MM.1S (cell line): ENCODE results near the gene TGM4.

Experiments used
- DNase-seq: peaks from one replicate; pipeline ENCODE4 v3.0.0-alpha.2; 2015
- H2AFZ ChIP-seq: fragments of 300-600 bp; sonication (generic); 2 replicates; pipeline ENCODE4 v1.6.0; 2016; ENCODE audit warnings: antibody characterized with exemption, low read length
- H3F3A ChIP-seq: fragments of 300-600 bp; sonication (generic); 2 replicates; pipeline ENCODE4 v1.6.1; 2016; ENCODE audit warnings: mild to moderate bottlenecking, antibody characterized with exemption, low read length, moderate library complexity, mixed read lengths; ENCODE audit not compliant: insufficient read depth
- H3K27ac ChIP-seq: fragments of 300-600 bp; sonication (generic); 2 replicates; pipeline ENCODE4 v1.5.1; 2016; ENCODE audit warnings: mild to moderate bottlenecking, low read length
- H3K27me3 ChIP-seq: fragments of 300-600 bp; sonication (generic); replicated peaks from 2 replicates; pipeline ENCODE4 v1.6.0; 2016; ENCODE audit warnings: low read length; ENCODE audit not compliant: insufficient read depth
- H3K36me3 ChIP-seq: fragments of 300-600 bp; sonication (generic); replicated peaks from 2 replicates; pipeline ENCODE4 v1.6.1; 2016; ENCODE audit warnings: mild to moderate bottlenecking, low read length, mixed read lengths; ENCODE audit not compliant: insufficient read depth
- H3K4me1 ChIP-seq: fragments of 300-600 bp; sonication (generic); 2 replicates; pipeline ENCODE4 v1.6.1; 2016; ENCODE audit warnings: low read length, mixed read lengths
- H3K4me2 ChIP-seq: fragments of 300-600 bp; sonication (generic); 2 replicates; pipeline ENCODE4 v1.6.0; 2016; ENCODE audit warnings: low read depth, low read length
- H3K4me3 ChIP-seq: fragments of 300-600 bp; sonication (generic); 2 replicates; pipeline ENCODE4 v1.5.1; 2016; ENCODE audit warnings: low read length, mixed read lengths
- H3K79me2 ChIP-seq: fragments of 300-600 bp; sonication (generic); 2 replicates; pipeline ENCODE4 v1.6.1; 2016; ENCODE audit warnings: mixed run types, low read length, mixed read lengths
- H3K9ac ChIP-seq: fragments of 300-600 bp; sonication (generic); 2 replicates; pipeline ENCODE4 v1.6.1; 2016; ENCODE audit warnings: low read length, mixed read lengths
- H3K9me2 ChIP-seq: fragments of 300-600 bp; sonication (generic); replicated peaks from 2 replicates; pipeline ENCODE4 v1.6.1; 2016; ENCODE audit warnings: mild to moderate bottlenecking, low read length, mixed read lengths; ENCODE audit not compliant: insufficient read depth
- H3K9me3 ChIP-seq: fragments of 300-600 bp; sonication (generic); replicated peaks from 2 replicates; pipeline ENCODE4 v1.6.1; 2016; ENCODE audit warnings: mild to moderate bottlenecking, low read length, mixed read lengths; ENCODE audit not compliant: insufficient read depth
- H4K20me1 ChIP-seq: fragments of 300-600 bp; sonication (generic); 2 replicates; pipeline ENCODE4 v1.6.1; 2016; ENCODE audit warnings: mild to moderate bottlenecking, low read length, moderate library complexity, mixed read lengths; ENCODE audit not compliant: insufficient read depth
- CTCF ChIP-seq: fragments of 300-600 bp; sonication (generic); IDR thresholded peaks from 2 replicates; pipeline ENCODE4 v1.5.1; 2016; ENCODE audit warnings: antibody characterized with exemption, low read length, mixed read lengths
- EZH2 ChIP-seq: fragments of 300-600 bp; sonication (generic); optimal IDR thresholded peaks from 2 replicates; pipeline ENCODE3; 2017; ENCODE audit warnings: low read depth, mild to moderate bottlenecking, antibody characterized with exemption, low read length, mixed read lengths
- EZH2phosphoT487 ChIP-seq: fragments of 300-600 bp; sonication (generic); IDR thresholded peaks from 2 replicates; pipeline ENCODE4 v1.6.1; 2018; ENCODE audit warnings: antibody characterized with exemption, low read length

Gene TGM4

GRCh38 chr3:44961888-44962287 is 87.5 kb downstream of the TGM4 start:
- DNase-seq = no peak
- peaks cover 35% of the 10 kb centered on the region for H3K79me2 ChIP-seq
- H2AFZ ChIP-seq = no peak overlapping the region
- no peaks in the 10 kb centered on the region for H3K36me3 ChIP-seq
- H3K4me3 ChIP-seq = no peak overlapping the region
- H3K4me1 ChIP-seq = no peaks in the 10 kb centered on the region; the same call in 1 of the 2 replicates
- no peak overlapping the region for H3K4me2 ChIP-seq
- no peak overlapping the region for H3K27ac ChIP-seq
- H3K27me3 ChIP-seq = no peaks in the 10 kb centered on the region
- no peak for TF ChIP-seq EZH2phosphoT487
- TF ChIP-seq CTCF = no peak
- no peak for TF ChIP-seq EZH2
- no peaks in the 10 kb centered on the region for H4K20me1 ChIP-seq
- H3K9ac ChIP-seq = no peak overlapping the region
- H3K9me2 ChIP-seq = no peaks in the 10 kb centered on the region
- no peaks in the 10 kb centered on the region for H3F3A ChIP-seq
- H3K9me3 ChIP-seq = no peaks in the 10 kb centered on the region

- Histone ChIP-seq H3K79me2 (peaks cover 42% of the 10 kb centered on the region), H3K36me3 (no peaks in the 10 kb centered on the region), H4K20me1 (no peaks in the 10 kb centered on the region), H3K4me1 (no peaks in the 10 kb centered on the region; the same call in 1 of the 2 replicates), H3F3A (no peaks in the 10 kb centered on the region), H3K9ac (no peak overlapping the region), H3K27me3 (no peaks in the 10 kb centered on the region), H3K27ac (no peak overlapping the region), H2AFZ (no peak overlapping the region), H3K9me3 (no peaks in the 10 kb centered on the region), H3K4me3 (no peak overlapping the region), H3K9me2 (no peaks in the 10 kb centered on the region), H3K4me2 (no peak overlapping the region)
- TF ChIP-seq EZH2 = no peak
- no peak for TF ChIP-seq EZH2phosphoT487
- no peak for TF ChIP-seq CTCF
- no peak for DNase-seq
Observed at GRCh38 chr3:44962621-44963393, 88.4 kb downstream of the TGM4 start.

GRCh38 chr3:44963571-44964325 is 89.3 kb downstream of the TGM4 start:
- Histone ChIP-seq H3K9ac (no peak overlapping the region), H3K9me3 (no peaks in the 10 kb centered on the region), H3K4me2 (no peak overlapping the region), H3K9me2 (no peaks in the 10 kb centered on the region), H4K20me1 (no peaks in the 10 kb centered on the region), H3K4me1 (no peaks in the 10 kb centered on the region; the same call in 1 of the 2 replicates), H3K27me3 (no peaks in the 10 kb centered on the region), H3F3A (no peaks in the 10 kb centered on the region), H3K79me2 (peaks cover 50% of the 10 kb centered on the region), H3K36me3 (no peaks in the 10 kb centered on the region), H2AFZ (no peak overlapping the region), H3K4me3 (no peak overlapping the region), H3K27ac (no peak overlapping the region)
- DNase-seq = no peak
- no peak for TF ChIP-seq EZH2
- no peak for TF ChIP-seq EZH2phosphoT487
- no peak for TF ChIP-seq CTCF
